ENCODE results near the gene ANKRD13D.

DNA sequence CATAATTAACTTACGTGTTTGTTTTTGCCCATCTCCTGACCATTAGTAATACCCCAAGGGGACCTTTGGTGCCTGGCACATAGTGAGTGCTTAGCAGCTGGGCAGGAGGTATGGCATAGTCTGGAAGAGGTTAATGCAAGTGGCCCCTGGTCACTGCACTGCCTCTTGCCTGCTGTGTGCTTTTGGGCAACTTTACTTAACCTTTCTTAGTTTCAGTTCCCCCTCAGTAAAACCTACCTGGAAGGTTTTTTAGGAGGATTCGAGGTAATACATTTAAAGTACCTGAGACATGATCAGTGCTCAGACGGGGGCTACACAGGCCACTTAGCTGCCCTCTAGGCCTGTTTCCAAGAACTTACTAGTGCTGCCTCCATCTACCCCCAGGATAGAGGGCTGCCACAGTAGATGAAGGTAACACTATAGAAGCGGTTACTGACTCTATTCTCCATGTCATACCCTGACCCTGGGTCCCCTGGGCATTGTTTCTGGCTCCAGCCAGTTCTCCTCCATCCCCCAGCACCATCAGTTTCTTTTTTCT is 60.9 kb downstream of the ANKRD13D start:
- TF ChIP-seq, protein P1, sequence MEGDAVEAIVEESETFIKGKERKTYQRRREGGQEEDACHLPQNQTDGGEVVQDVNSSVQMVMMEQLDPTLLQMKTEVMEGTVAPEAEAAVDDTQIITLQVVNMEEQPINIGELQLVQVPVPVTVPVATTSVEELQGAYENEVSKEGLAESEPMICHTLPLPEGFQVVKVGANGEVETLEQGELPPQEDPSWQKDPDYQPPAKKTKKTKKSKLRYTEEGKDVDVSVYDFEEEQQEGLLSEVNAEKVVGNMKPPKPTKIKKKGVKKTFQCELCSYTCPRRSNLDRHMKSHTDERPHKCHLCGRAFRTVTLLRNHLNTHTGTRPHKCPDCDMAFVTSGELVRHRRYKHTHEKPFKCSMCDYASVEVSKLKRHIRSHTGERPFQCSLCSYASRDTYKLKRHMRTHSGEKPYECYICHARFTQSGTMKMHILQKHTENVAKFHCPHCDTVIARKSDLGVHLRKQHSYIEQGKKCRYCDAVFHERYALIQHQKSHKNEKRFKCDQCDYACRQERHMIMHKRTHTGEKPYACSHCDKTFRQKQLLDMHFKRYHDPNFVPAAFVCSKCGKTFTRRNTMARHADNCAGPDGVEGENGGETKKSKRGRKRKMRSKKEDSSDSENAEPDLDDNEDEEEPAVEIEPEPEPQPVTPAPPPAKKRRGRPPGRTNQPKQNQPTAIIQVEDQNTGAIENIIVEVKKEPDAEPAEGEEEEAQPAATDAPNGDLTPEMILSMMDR (IDR thresholded peaks at IDR 0.05; ENCODE audit: low read length) = no peak
- no peak for TF ChIP-seq EZH2 (IDR thresholded peaks at IDR 0.05; ENCODE audit: borderline replicate concordance, low read length)
